Activated CD8-positive, alpha-beta memory T cell treated with anti-CD3 and anti-CD28 coated beads, Interleukin-2, amount 50 U/mL, for 4 hours (primary cell): ENCODE data around the gene C6orf15.

Experiments used
- DNase-seq: peaks from one replicate; pipeline ENCODE4 v3.0.0-alpha.2; 2020

The C6orf15 gene

DNA sequence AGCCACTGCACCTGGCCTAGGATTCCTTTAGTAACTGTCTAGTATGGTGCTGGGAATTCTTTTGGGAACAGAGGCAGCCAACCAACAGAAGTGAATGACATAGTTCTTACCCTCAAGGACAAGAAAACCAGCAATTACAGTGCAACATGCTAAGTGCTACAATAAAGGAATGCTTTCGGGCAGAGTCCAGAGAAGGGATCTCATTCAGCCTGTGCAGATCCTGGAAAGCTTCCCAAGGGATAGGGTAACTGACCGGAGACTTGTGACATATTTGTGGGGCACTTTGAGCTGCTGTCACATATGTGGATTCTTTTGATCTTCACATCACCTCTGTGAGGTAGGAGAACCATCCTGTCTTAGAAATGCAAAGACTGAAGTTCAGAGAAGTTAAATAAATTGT is 46.8 kb downstream of the C6orf15 start:
- DNase-seq, result no peak

DNA sequence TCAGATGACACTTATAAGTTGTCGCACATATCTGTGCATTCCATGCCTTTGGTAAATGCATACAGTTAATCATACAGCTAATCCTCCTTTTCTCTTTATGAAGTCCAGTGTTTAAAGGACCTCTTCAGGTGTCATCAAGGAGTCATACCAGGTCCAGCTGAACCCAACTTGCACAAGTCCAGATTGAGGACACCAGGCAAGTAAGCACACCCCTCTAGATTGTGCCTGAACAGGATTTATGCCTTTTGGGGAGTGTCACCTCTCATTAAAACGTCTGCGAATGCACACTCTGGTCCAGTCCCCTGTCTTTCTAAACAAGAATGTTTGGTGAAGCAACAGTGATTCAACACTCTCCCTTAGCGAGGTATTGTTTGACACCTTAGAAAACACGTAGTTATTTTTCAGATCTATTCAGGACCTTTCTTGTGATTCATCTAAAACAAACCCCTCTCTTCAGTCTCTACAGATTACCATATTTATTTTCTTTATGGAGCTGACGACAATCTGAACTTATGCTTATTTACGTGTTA is 48.4 kb downstream of the C6orf15 start:
- no peak for DNase-seq
